ENCODE measurements around the gene CKS2.

DNA sequence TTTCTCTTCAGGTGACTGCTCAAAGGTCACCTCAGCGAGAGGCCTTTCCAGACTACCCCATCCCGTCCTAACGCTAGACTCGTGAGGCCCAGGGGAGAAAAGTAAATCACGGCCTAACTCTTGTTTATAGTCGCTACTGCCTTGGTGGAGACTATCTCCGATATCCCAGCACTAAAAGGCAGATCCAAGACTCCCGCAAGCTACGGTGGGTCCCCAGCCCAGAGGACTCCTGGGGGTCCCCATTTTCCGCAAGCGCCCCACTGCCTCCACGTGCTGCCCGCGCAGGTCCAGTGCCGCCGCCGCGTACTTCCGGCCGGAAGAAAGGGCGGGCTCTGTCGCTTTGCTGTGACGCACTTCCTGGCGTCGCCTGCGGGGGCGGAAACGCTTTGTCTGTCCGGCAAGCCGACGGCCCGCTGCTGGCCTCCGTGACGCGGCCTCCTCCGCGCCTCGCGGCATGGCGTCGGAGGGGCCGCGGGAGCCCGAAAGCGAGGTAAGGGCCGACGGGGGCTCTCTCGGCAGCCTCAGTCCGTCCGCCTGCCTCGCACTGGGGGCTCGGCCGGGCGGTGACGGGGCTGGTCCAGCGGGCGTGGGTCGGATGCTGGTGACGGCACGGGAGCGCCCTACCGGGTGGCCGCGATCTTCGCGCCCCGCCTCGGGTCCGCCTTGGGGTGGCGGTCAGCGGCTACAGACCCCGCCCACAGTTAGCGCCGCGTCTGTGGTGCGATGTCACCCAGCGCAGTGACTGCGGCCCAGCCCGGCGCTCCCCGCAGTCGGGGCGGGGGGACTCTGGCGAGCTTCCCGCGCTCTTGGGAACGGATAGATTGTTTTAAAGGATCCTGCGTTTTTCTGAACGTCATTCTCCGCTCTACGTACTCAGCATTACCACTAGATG lies 7.4 kb downstream of the CKS2 start, which contains the start of gene SECISBP2:
- TF ChIP-seq, protein P1, sequence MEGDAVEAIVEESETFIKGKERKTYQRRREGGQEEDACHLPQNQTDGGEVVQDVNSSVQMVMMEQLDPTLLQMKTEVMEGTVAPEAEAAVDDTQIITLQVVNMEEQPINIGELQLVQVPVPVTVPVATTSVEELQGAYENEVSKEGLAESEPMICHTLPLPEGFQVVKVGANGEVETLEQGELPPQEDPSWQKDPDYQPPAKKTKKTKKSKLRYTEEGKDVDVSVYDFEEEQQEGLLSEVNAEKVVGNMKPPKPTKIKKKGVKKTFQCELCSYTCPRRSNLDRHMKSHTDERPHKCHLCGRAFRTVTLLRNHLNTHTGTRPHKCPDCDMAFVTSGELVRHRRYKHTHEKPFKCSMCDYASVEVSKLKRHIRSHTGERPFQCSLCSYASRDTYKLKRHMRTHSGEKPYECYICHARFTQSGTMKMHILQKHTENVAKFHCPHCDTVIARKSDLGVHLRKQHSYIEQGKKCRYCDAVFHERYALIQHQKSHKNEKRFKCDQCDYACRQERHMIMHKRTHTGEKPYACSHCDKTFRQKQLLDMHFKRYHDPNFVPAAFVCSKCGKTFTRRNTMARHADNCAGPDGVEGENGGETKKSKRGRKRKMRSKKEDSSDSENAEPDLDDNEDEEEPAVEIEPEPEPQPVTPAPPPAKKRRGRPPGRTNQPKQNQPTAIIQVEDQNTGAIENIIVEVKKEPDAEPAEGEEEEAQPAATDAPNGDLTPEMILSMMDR (IDR thresholded peaks at IDR 0.05) = peak; percentile 61 to 74 (median 74)
- TF ChIP-seq POLR2A (IDR thresholded peaks at IDR 0.05) (peak; percentile 96 to 99), EP300 (IDR thresholded peaks at IDR 0.05) (peak; percentile 97 to 98)
